PC-3 (cell line): ENCODE data around the gene ASB18. TPM values are rescaled to one million over a fixed set of nuclear protein-coding genes. Genes with fewer than 3 reads are reported as not detected.

Experiments used
- ATAC-seq: fragments of 200-7000 bp; cut with Tn5 transposase; 2 replicates; pipeline ENCODE4 v1.9.1; 2020; ENCODE audit warnings: mild to moderate bottlenecking, moderate library complexity
- BruUV-seq: library from RNA; stranded (reverse); fragments of 400-500 nt; replicated peaks from 2 replicates; lab custom pipeline; 2021; lab: Mats Ljungman, UMichigan
- CTCF ChIA-PET: fragments of 300-600 bp; sonication (Branson Sonifier 250); formaldehyde crosslinking; loops from one replicate; lab custom pipeline; 2022; ENCODE audit warnings: antibody characterized with exemption; lab: Charles Lee
- POLR2A ChIA-PET: fragments of 300-600 bp; sonication (Branson Sonifier 250); formaldehyde crosslinking; loops from one replicate; lab custom pipeline; 2022; ENCODE audit warnings: antibody characterized with exemption; ENCODE audit not compliant: unreplicated experiment; lab: Charles Lee
- DNase-seq: peaks from one replicate; pipeline ENCODE4 v3.0.0-alpha.2; 2015
- H2AFZ ChIP-seq: fragments of 300-600 bp; sonication (generic); 2 replicates; pipeline ENCODE4 v1.6.0; 2016; ENCODE audit warnings: antibody characterized with exemption, low read length
- H3F3A ChIP-seq: fragments of 300-600 bp; sonication (generic); one replicate; pipeline ENCODE4 v1.6.0; 2017; ENCODE audit warnings: antibody characterized with exemption, low read length, control low read depth, mild to moderate bottlenecking; ENCODE audit not compliant: unreplicated experiment
- H3K27ac ChIP-seq: fragments of 300-600 bp; sonication (generic); 2 replicates; pipeline ENCODE4 v1.5.1; 2016; ENCODE audit warnings: mild to moderate bottlenecking, low read length
- H3K27me3 ChIP-seq: fragments of 300-600 bp; sonication (generic); 2 replicates; pipeline ENCODE4 v1.6.1; 2016; ENCODE audit warnings: low read length, mixed read lengths
- H3K36me3 ChIP-seq: fragments of 300-600 bp; sonication (generic); 2 replicates; pipeline ENCODE4 v1.6.1; 2016; ENCODE audit warnings: low read depth, mixed run types, low read length, mixed read lengths
- H3K4me1 ChIP-seq: fragments of 300-600 bp; sonication (generic); 2 replicates; pipeline ENCODE4 v1.5.1; 2016; ENCODE audit warnings: low read length; ENCODE audit not compliant: insufficient read depth
- H3K4me2 ChIP-seq: fragments of 300-600 bp; sonication (generic); 2 replicates; pipeline ENCODE4 v1.6.0; 2016; ENCODE audit warnings: low read length
- H3K4me3 ChIP-seq: fragments of 300-600 bp; sonication (generic); 2 replicates; pipeline ENCODE4 v1.5.1; 2016; ENCODE audit warnings: mild to moderate bottlenecking, low read length, mixed read lengths
- H3K79me2 ChIP-seq: fragments of 300-600 bp; sonication (generic); 2 replicates; pipeline ENCODE4 v1.6.1; 2017; ENCODE audit warnings: low read length, mixed read lengths
- H3K9ac ChIP-seq: fragments of 300-600 bp; sonication (generic); 2 replicates; pipeline ENCODE4 v1.6.0; 2016; ENCODE audit warnings: mild to moderate bottlenecking, low read length
- H3K9me2 ChIP-seq: fragments of 300-600 bp; sonication (generic); replicated peaks from 2 replicates; pipeline ENCODE4 v1.6.1; 2016; ENCODE audit warnings: mixed run types, low read length, mixed read lengths
- H3K9me3 ChIP-seq: fragments of 300-600 bp; sonication (generic); 2 replicates; pipeline ENCODE4 v1.6.1; 2016; ENCODE audit warnings: low read length, mixed read lengths
- H4K20me1 ChIP-seq: fragments of 300-600 bp; sonication (generic); 2 replicates; pipeline ENCODE4 v1.6.1; 2016; ENCODE audit warnings: low read length, mixed read lengths
- CTCF ChIP-seq: fragments of 300-600 bp; sonication (generic); conservative IDR thresholded peaks from 2 replicates; pipeline ENCODE4 v1.5.1; 2017; ENCODE audit warnings: antibody characterized with exemption, low read depth, mild to moderate bottlenecking, low read length
- EZH2 ChIP-seq: fragments of 300-600 bp; sonication (generic); IDR thresholded peaks from one replicate; pipeline ENCODE4 v1.6.1; 2017; ENCODE audit warnings: antibody characterized with exemption, mild to moderate bottlenecking, low read length; ENCODE audit not compliant: unreplicated experiment
- EZH2phosphoT487 ChIP-seq: fragments of 300-600 bp; sonication (generic); IDR thresholded peaks from 2 replicates; pipeline ENCODE4 v1.6.1; 2018; ENCODE audit warnings: mild to moderate bottlenecking, antibody characterized with exemption, low read length, borderline replicate concordance
- intact Hi-C: fragments of 100-400 bp; cut with micrococcal nuclease; formaldehyde crosslinking; loops from 2 replicates; pipeline ENCODE4 v1.9.0; 2023
- total RNA-seq: library from RNA; depleted of rRNA; stranded (reverse); fragments of >200 nt; gene quantifications from 2 replicates; pipeline ENCODE4 v1.2.3, GENCODE V29; 2014

ASB18 gene
- total RNA-seq, 1 experiment from 2014 or later, result 0.15 TPM

- no peak overlapping the region for H3K9ac ChIP-seq
- H3F3A ChIP-seq, result no peaks in the 10 kb centered on the region
- DNase-seq (no peak), ATAC-seq (no peak)
- no peaks in the 10 kb centered on the region for H3K9me2 ChIP-seq
- H3K27me3 ChIP-seq, result no peaks in the 10 kb centered on the region
- TF ChIP-seq EZH2phosphoT487, result no peak
- no peak for TF ChIP-seq EZH2
- TF ChIP-seq CTCF, result no peak
- no peaks in the 10 kb centered on the region for H4K20me1 ChIP-seq
- POLR2A ChIA-PET, result no interaction called here
- H3K9me3 ChIP-seq, result no peaks in the 10 kb centered on the region
- H3K79me2 ChIP-seq, result no peaks in the 10 kb centered on the region
- CTCF ChIA-PET, result no interaction called here
- H3K4me3 ChIP-seq, result no peak overlapping the region
- H3K4me2 ChIP-seq, result no peak overlapping the region
- no peak overlapping the region for H2AFZ ChIP-seq
- no TSS peak for BruUV-seq
- H3K4me1 ChIP-seq, result peaks cover 8% of the 10 kb centered on the region
- no peak overlapping the region for H3K27ac ChIP-seq
- intact Hi-C loops, result no loop called here
- H3K36me3 ChIP-seq, result no peaks in the 10 kb centered on the region
Observed at GRCh38 chr2:236184701-236185100, 79.5 kb downstream of the ASB18 start.

DNA sequence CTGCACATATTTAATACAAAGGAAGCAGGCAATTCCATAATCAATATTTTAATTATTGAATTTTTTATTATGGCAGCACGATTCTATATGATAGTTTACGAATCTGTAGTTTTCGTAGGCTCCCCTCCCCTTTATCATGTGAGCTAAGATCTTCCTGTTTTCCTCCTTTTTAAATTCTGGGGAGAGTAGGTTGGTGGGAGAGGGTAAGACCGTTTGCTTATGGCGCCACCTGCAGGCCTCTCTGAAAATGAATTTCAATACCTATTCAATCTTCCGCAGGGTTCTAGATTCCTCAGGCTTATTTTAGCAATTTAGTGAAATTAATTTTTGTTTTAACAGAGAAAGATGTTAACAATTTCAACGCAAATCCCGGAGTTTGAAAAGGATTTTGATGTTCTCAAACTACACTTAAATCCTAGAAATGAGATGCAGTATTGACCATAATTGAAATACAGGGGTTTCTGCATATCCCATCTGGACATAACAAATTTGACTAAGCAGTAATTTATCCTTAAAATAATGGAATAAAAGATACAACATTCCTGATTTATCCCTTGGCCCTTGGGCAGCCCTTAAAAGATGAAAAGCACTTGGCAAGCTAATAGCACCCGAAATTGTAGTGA is 83.3 kb downstream of the ASB18 start:
- ATAC-seq, result peak; percentile 43
- ChIA-PET CTCF (interaction anchor here (0.6 to 1.2 kb wide), 7 partner anchors 12 to 415 kb away, joined by 4 to 7 read pairs (median 5); partner anchors contain the start of gene GBX2), POLR2A (interaction anchor here (0.6 kb wide), 1 partner anchor 106 kb away, joined by 3 read pairs; no protein-coding TSS in a partner anchor)
- H3K9ac ChIP-seq, result no peak overlapping the region
- H3K9me2 ChIP-seq, result no peaks in the 10 kb centered on the region
- no peaks in the 10 kb centered on the region for H4K20me1 ChIP-seq
- H3K27me3 ChIP-seq, result no peaks in the 10 kb centered on the region
- BruUV-seq, result no TSS peak
- TF ChIP-seq CTCF (peak; percentile 87), EZH2phosphoT487 (no peak)
- intact Hi-C loops, result loop anchor here (1.0 to 2.0 kb wide), 3 partner anchors 378 to 415 kb away; no protein-coding TSS in a partner anchor
- no peaks in the 10 kb centered on the region for H3K9me3 ChIP-seq
- no peaks in the 10 kb centered on the region for H3F3A ChIP-seq
- peak overlapping the region; percentile 80; the same call in 1 of the 2 replicates for H3K4me3 ChIP-seq
- no peak overlapping the region; the same call in 1 of the 2 replicates for H3K27ac ChIP-seq
- H2AFZ ChIP-seq, result no peak overlapping the region
- H3K79me2 ChIP-seq, result no peaks in the 10 kb centered on the region
- no peaks in the 10 kb centered on the region for H3K36me3 ChIP-seq
- DNase-seq, result peak; percentile 79
- peak overlapping the region; percentile 91 for H3K4me2 ChIP-seq
- H3K4me1 ChIP-seq, result peaks cover 11% of the 10 kb centered on the region
